Myocyte (in vitro differentiated cells): ENCODE data around the gene ADAMTS12. TPM values are rescaled to one million over a fixed set of nuclear protein-coding genes. Genes with fewer than 3 reads are reported as not detected.
"Not testable (repeated sequence)": the region's sequence is repeated elsewhere in the genome, so short reads cannot be mapped to it uniquely, and the experiment has no call there.

ENCODE experiments used
- DNase-seq: peaks from one replicate; pipeline ENCODE4 v3.0.0-alpha.2; 2012; ENCODE audit warnings: low read depth
- total RNA-seq: library from RNA; depleted of rRNA; stranded (reverse); fragments of >200 nt; gene quantifications from 2 replicates; pipeline ENCODE4 v1.2.3, GENCODE V29; 2014

ADAMTS12 gene
- total RNA-seq, 1 donor from 2014 or later = 21.4 TPM

DNA sequence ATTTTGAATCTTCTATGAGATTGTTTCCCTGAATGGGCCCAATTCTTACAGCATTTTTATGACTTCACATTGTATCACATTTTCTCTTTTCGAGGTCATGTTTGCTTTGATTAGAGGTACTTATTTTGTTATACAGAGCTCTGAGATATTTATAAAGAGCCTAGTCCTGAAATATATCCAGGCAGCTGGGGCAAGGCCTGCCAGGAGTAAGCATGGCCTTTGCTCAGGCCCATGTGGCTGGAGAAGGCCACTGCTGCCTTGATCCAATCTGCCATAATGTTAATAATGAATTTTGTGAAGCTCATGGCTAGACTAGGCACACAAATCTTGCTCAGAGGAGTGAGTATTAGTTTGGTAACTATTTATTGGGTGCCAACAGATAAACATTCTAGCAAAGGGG lies 355.0 kb downstream of the ADAMTS12 start:
- no peak for DNase-seq

DNA sequence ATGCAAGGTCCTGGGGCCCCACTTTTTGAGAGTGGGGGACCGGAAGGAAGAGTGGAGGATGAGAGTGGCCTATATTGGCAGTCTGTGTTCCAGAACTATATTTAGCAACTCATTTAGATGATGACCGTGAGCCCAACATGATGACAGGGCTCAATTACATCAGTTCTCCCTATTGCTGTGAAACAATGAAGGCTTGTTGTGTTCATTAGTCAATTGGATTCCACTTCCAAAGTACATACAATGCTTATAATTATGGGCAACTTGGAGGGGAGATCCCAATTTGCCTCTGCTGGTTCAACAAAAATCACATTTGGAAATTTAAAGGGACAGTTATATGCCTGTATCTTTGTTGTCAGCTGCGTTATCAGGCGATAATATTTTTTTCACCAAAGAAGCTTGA lies 360.0 kb downstream of the ADAMTS12 start:
- DNase-seq = no peak

DNA sequence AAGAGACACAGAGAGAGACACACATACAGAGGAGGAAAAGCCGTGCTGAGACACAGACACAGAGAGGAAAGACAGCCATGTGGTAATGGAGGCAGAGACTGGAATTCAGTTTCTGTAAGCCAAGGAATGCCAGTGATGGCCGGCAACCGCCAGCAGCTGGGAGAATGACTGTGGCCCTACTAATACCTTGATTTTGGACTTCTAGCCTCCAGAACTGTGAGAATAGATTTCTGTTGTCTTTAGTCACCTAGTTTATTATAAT lies 360.8 kb downstream of the ADAMTS12 start:
- DNase-seq = peak; percentile 18

DNA sequence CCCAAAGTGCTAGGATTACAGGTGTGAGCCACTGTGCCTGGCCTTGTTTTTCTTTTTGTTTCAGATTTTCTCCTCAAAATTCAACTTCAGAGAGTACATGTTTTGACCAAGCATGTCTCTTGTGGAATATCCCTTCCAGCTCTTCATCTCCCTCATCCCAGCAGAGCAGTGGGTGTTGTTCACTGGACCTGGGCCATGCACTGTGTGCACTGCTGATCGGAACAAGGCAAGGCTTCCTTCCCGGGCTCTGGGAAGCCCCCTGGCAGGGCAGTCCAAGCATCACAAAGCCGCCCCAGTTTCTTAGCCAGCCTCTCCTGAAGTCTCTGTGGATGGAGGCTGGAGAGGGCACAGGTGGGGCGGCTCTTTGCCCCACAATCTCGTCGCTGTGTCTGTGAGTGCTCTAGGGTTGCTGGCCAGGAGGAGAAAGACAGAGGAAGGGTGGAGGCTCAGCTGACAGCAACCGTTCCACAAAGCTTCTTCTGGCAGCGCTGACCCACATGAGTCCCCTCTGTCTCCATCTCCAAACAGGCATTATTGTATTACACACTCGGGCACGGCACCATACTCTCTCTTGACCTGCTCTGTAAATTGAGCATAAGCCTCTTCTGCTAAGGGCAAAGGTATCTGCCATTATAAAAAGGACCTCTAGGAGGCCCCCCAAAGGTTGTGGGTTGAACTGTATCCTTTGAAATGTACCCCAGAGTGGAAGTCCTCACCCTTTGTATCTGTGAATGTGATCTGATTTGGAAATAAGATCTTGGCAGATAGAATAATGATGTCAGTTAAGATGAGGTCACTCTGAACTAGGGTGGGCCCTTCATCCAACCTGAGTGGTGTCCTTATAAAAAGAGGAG lies 361.4 kb downstream of the ADAMTS12 start:
- no peak for DNase-seq

DNA sequence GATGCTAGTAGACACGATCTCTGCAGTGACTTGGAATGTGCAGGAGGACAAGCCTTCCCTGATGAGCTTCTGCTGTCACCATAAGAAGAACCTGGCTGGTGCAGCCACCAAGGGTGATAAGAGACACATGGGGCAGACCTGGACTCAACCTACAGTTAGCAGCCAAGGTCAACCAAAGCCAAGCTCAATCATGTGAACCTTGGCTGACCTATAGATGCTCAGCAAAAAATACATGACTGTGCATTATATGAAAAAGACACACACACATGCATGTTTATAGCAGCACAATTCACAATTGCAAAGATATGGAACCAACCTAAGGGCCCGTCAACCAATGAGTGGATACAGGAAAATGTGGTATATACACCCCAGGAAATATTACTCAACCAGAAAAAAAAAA lies 364.1 kb downstream of the ADAMTS12 start:
- DNase-seq = no peak

DNA sequence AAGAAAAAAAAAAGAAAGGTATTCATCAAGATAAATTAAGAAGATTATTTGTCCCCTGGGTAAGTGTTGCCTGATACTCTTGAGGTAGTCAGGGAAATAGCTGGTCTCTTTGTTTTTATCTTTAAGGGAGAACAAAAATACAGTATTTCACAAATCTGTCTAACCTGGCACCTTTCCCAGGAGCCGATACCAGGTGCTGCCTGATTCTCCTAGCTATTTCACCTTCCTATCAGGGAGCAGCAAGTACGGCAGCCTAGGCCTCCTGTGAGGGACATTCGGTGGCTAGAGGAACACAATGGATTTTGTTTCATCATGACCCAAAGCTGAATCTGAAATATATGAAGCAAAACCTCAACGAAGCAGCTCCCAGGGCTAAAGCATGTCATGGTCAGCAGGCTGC lies 365.0 kb downstream of the ADAMTS12 start:
- no peak for DNase-seq

DNA sequence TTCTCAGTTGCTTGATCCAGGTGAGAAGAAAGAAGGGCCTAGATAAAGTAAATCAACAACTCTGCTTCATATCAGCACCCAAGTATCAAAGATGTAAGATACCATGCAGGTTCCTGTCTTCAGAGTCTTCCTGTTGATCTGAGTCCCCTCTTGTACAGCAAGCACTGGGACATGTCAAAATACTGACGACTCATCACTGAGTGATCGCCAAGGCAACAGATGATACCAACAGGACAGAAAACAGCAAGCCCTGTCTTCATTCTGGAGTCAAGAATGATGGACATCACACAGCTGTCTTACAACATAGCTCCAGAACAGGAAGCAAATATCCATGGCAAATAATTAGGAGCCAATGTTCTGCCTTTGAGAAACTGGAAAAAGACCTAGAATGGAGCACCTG lies 367.3 kb downstream of the ADAMTS12 start:
- peak; percentile 81 for DNase-seq

DNA sequence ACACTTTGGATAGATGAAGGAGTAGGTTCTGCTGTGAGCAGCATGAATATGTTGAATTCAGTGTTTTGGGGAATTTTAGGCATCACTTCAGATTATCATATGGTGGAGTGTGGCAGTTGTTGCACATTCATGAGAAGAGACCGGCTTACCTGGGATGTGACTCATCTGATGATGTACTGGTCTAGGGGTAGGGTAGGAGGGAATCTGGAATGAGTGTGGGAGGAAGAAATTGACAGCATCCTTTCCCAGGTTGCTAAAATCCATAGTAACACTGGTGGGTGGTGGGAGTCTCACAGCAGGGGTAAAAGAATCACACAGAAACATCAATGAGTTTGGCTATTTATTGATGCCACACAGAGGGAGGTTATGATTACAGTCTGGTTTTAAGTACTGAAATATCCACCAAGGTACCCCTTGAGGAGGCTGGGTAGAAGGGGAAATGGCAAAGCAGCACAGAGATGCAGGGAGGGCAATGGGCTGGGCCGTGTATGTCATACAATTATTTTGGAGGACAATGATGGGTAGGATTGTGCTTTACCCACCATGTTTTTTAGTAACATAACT lies 368.5 kb downstream of the ADAMTS12 start:
- DNase-seq = no peak

DNA sequence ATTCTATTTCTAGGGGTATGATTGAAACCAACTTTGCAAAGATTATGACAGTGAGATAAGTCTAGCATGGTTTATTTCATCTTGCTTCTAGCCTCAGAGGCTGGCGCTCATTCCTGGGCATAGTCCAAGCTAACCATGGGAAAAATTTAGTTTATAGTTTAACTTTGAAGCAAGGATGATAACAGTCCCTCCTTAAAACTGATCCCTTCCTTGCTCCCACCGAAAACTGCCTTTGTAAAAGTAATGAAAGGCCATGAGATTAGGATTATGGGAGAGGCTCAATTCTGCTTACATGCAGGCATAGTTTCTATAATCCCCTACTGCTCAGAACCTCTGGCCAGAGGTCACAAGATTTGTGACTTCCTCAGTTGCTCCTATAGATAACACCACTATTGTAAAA lies 375.4 kb downstream of the ADAMTS12 start:
- DNase-seq = no peak

DNA sequence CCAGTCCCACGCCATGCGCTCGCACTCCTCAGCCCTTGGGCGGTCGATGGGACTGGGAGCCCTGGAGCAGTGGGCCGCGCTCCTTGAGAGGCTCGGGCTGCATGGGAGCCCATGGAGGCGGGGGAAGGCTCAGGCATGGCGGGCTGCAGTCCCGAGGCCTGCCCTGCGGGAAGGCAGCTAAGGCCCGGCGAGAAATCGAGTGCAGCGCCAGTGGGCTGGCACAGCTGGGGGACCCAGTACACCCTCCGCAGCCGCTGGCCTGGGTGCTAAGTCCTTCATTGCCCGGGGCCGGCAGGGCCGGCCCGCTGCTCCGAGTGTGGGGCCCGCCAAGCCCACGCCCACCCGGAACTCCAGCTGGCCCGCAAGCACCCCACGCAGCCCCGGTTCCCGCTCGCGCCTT lies 376.4 kb downstream of the ADAMTS12 start:
- not testable (repeated sequence) for DNase-seq

DNA sequence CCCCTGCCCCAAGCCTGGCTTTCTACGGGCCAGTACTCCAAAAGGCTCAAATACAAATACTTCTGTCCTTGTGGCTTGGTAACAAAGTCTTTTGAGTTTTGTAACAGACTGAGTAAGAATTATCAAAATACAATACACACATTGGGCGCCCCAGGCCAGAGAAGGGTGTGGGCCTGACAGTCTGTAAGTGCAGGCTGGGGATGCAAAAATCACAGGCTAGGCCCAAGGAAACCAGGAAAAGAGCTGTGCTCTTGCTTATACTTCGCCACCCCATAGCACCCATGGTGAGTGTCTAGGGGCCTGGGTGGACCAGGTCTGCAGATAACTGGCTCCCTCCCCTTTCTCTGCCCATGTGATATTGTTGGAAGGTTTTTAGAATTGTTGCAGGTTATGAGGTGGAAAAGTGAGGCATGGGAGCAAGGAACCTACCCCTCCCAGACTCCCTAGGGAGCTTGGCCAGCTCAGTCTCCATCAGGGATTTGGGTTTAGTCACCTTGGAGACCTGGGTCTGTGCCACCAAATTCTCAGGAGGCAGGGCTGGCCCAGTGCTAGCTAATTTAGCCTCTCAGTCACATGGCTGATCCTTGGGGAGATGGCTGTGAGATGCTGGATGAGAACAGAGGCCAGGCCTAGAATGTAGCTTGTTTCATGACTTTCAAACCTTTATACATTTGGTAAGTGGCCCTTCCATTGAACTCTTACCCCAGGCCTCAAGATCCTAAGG lies 378.2 kb downstream of the ADAMTS12 start:
- peak; percentile 38 for DNase-seq

DNA sequence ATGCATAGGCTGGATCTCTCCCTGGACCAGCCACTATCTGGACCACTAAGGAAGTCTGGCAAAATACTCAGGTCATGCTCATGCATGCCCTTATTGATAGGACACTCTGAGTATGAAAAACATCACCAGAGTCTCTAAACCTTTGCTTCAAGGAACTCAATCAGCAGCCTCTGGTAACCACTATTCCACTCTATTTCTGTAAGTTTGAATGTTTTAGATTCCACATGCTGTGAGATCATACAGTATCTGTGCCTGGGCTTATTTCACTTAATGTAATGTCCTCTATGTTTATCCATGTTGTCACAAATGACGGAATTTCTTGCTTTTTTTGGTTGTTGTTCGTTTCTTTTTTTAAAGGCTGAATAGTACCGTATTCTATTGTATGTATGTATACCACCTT lies 382.8 kb downstream of the ADAMTS12 start:
- no peak for DNase-seq

DNA sequence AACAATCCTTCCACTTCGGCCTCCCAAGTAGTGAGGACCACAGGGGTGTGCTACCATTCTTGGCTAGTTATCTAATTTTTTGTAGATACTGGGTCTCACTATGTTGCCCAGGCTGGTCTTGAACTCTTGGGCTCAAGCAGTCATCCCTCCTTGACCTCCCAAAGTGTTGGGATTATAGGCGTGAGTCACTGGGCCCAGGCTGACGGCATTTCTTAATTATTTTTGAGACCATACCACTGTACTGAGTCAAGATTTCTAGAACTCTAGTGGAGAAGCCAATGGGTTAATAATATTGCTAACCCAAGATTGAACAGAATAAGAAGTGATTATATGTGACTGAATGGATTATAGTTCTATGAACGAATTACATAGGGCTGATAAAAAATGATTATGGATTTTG lies 384.4 kb downstream of the ADAMTS12 start:
- DNase-seq = no peak

DNA sequence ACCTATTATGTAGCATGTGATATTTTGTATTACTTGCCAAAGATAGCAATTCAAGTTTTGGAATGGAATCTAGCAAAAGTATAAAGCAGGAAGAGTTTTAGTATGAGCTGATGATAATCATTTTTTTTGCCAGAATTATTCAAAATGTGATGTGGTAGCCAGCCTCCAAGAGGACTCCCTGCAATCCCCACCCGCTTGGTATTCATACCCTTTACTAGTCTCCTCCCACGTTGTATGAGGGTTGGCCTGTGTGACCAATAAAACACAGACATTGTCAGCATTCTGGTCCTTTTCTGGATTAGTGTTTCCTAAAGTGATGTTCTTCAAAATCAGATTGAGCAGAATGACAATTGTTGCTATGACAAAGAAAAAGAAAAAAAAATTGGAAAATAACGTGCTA lies 387.2 kb downstream of the ADAMTS12 start:
- no peak for DNase-seq

DNA sequence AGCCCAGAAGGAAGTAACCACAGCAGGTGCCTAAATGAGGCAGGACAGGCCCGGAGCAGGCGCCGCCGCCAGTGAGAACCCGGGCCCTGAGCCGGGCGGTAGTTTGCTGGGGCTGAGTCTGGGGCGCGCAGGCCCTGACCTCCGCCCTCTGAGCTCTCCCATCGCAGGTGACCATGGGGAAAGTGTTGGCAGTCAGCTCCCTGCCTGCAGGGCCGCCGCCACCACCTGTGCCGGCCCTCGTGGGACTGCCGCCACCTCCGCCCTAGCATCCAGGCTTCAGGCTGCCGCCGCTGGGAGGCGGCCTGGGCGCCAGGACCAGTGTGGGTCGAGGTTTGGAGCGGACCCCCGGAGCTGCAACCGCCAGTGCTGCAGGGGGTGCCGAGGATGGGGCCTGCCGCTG lies 389.9 kb downstream of the ADAMTS12 start:
- no peak for DNase-seq

DNA sequence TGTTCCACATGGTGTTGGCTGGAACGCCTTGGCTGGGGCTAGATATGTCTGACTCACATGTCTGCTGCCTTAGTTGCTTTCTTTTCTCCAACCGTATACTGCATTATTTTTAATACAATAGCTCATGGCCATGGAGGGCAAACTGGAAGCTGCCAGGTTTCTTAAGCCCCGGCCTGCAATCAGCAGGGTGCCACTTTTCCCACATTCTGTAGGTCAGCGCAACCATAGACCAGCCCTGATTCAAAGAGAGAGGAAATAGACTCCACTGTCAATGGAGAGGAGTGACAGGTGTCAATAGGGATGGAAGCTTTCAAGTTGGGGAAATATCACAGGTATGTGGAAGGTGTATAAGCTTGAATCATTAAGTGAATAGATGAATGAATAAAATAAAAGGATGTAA lies 390.5 kb downstream of the ADAMTS12 start:
- DNase-seq = no peak

DNA sequence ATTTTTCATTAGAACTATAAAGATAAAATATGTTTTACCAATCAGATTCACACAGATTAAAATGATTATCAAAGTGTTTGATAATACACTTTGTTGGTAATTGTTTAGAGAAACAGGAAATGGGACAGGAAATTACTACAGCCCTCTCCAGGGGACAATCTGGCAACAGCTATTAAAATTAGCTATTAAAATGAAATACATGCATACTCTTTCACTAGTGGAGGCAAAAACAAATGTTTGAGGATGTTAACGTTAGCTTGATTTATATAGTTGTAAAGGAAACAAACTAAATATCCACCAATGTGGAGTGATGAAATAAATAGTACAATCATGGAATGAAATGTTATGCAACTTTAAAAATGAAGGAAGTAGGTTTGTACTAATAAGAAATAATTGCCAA lies 397.3 kb downstream of the ADAMTS12 start:
- no peak for DNase-seq

DNA sequence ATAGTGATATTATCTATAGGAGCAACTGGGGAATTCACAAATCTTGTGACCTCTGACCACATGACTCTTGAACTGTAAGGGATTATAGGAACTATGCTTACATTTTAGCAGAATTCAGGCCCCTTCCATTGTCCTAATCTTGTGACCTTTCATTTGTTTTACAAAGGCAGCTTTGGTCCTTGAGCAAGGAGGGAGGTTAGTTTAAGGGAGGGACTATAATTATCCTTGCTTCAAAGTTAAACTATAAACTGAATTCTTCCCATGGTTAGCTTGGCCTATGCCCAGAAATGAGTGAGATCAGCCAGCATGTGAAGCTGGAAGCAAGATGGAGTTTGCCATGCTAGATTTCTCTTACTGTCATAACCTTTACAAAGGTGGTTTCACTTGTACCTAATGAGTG lies 399.8 kb downstream of the ADAMTS12 start:
- no peak for DNase-seq

DNA sequence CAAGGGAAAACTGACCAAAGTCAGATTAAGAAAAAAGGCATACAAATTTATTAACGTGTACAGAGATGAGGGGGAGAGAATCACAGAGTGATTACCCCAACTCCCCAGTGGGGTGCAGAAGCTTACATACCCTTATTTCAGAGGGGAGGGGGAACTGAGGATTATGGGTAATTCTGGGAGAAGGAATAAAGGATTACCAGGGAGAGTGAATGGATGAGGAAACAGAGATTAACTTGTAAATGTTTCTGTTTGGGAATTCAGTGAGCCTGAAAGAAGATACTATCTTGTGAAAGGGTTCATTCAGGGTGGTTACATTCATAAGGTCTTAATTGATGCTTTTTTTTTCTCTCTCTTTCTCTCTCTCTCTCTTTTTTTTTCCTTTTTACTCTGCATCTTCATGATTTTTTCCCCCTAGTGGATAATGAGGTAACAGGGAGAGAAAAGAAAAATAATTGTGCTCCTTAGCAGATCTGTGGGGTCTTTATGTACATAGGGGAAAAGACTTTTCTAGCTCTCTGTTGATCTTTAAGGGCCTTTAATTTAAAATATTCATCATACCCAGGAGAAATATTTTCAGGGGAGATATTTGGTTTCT lies 401.6 kb downstream of the ADAMTS12 start:
- DNase-seq = no peak

DNA sequence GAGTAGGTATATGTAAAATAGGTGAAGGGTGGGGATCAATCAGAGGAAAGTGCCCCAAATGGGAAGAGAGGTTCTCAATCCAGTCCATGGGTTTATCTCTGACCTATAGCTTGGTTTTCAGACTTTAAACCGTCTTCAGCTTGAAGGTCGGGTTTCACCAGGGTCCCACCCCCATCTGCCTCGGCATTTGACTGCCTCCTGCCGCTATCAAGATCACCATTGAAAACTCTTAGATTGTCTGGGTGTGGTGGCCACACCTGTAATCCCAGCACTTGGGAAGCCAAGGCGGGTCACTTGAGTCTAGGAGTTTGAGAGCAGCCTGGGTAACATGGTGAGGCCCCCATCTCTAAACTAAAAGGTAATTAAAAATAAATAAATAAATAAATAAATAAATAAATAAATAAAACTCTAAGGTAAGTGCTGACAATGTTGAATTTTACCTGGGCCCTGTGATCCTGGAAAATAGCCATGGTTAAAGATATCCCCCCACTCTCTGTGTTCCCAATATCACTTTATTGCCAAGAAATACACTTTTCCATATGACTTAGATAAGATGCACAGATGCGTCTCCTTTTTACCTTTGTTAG lies 402.2 kb downstream of the ADAMTS12 start:
- no peak for DNase-seq

DNA sequence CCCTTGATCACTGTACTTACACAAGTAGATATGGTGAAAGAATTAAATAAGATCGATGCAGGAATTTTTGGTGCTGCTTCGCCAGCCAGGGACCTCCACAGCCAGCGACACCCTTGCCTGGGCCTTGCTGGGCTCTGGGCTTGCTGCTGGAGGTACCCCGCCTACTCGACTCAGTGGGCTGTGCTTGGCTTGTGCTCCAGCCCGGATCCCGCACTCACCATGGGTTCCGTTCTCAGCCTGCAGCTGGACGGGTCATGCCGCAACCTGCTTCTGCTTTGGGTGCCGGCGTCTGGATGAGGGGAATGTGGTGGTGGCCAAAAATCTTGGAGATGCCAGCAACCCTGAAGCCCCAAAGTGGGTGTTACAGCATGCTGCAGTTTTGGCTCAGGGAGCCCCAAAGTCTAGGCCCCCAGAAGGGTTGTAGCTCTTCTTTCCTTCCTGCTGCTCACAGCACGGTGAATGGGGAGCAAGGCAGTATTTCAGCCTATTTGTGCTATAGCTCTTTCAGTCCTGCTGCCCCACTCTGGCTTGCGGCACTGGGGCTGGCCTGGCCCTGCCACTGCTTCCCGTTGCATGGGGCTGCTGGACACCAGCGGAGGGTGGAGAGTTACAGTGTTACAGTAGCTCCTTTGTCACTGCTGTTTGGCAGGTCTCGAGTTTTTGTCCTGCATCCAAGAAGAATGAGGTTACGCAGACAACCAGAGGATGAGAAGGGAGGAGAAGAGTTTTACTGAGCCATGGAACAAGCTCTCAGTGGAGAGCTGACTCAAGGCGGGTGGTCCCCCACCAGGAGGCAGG lies 403.0 kb downstream of the ADAMTS12 start:
- DNase-seq = no peak
